Heart right ventricle (tissue), 16 donors: Measurements from ENCODE around the gene HOPX. TPM values are rescaled to one million over a fixed set of nuclear protein-coding genes. Genes with fewer than 3 reads are reported as not detected.
"Not testable (repeated sequence)": the region's sequence is repeated elsewhere in the genome, so short reads cannot be mapped to it uniquely, and the experiment has no call there.

Experiments
- ATAC-seq, 8 donors: fragments of 200-7000 bp; cut with Tn5 transposase; one replicate each; pipeline ENCODE4 v1.9.1; 2020; ENCODE audit warnings: mild to moderate bottlenecking in 8 of 8, moderate library complexity in 8 of 8, moderate number of reproducible peaks in 1 of 8
- DNase-seq, 2 donors: peaks; one replicate each; pipeline ENCODE4 v3.0.0-alpha.2; 2020
- H3K27ac ChIP-seq, 10 donors: fragments of 200-600 bp; sonication (generic) in 2 of 10; one replicate each; pipeline versions ENCODE4 v1.5.0 to v1.8.0; 2020 to 2022; ENCODE audit warnings: mild to moderate bottlenecking in 3 of 10
- H3K27me3 ChIP-seq, 7 donors: fragments of 200-600 bp; one replicate each; pipeline ENCODE4 v1.8.0; 2021 to 2022; ENCODE audit warnings: mild to moderate bottlenecking in 2 of 7
- H3K36me3 ChIP-seq, 9 donors: fragments of 200-600 bp; sonication (generic) in 1 of 9; one replicate each; pipeline versions ENCODE4 v1.5.0 to v1.8.0; 2020 to 2022; ENCODE audit warnings: mild to moderate bottlenecking in 2 of 9
- H3K4me1 ChIP-seq, 9 donors: fragments of 200-600 bp; sonication (generic) in 1 of 9; one replicate each; pipeline versions ENCODE4 v1.5.0 to v1.8.0; 2020 to 2022; ENCODE audit warnings: mild to moderate bottlenecking in 4 of 9
- H3K4me3 ChIP-seq, 10 donors: fragments of 200-600 bp; sonication (generic) in 2 of 10; one replicate each; pipeline versions ENCODE4 v1.5.0 to v1.8.0; 2020 to 2022; ENCODE audit warnings: mild to moderate bottlenecking in 7 of 10, moderate library complexity in 2 of 10
- H3K9me3 ChIP-seq, 11 donors: fragments of 200-600 bp in 10 of 11; sonication (generic) in 2 of 11; one replicate each; pipeline versions ENCODE4 v1.5.0 to v1.8.0; 2013 to 2022; ENCODE audit warnings: mild to moderate bottlenecking in 2 of 11, control low read depth in 1 of 11, moderate library complexity in 1 of 11
- CTCF ChIP-seq, 9 donors: fragments of 200-600 bp; sonication (generic) in 2 of 9; IDR thresholded peaks; one replicate each; pipeline versions ENCODE4 v1.5.0 to v1.8.0; 2021 to 2022; ENCODE audit warnings: antibody characterized with exemption in 9 of 9, mild to moderate bottlenecking in 5 of 9, moderate library complexity in 1 of 9
- WGBS, 2 donors: extraction: QIAGEN DNeasy Blood & Tissue Kit; methylation state at CpG; one replicate each; pipeline ENCODE4 v1.1.7; 2013; ENCODE audit warnings: inconsistent platforms in 1 of 2; 5-methylcytosine and 5-hydroxymethylcytosine counted together
- intact Hi-C, 10 donors: fragments of 100-400 bp; cut with DNase I; formaldehyde crosslinking; loops; one replicate each; pipeline versions ENCODE4 v1.11.1 to v1.14.2; 2022
- polyA plus RNA-seq, 2 donors: library from polyadenylated mRNA; stranded (reverse); fragments of 200-250 nt; gene quantifications; one replicate each; pipeline ENCODE4 v1.2.3, GENCODE V29; 2013
- total RNA-seq, 10 donors: library from RNA; stranded (reverse); fragmentation: NEBNext Ultra II Directional in 3 of 10; extraction: Animal tissue kit (Norgen Biotek cat#: 25700) in 3 of 10; gene quantifications; one replicate each; pipeline versions ENCODE4 v1.2.1 to v1.2.4, GENCODE V29; 2021 to 2023
- donor health status: Arrhythmogenic right ventricular cardiomyopathy.
- donor health status: ischemic (EF 13 %, LVEDD 7.1; RV severe dilation, severe dysfunction).
- donor health status: healthy with polysubstance abuse.
- donor health status: DM: no; HTN: yes; CAD: no.
- donor health status: DM: no; HTN: no; CAD: no.
- donor health status: ischemic (EF 25% LVEDD 6.9; RV normal size, moderate dysfunction).
- donor health status: ischemic (EF 25% LVEDD 5.7; RV mildly dilated, moderate dysfunction).
- donor health status: healthy.
- donor health status: DM: yes; HTN: yes; CAD: no.
- donor health status: Ischemic cardiomyopathy.
- donor health status: ischemic (EF 35%, LVEDD 5.7; RV mildly dilated, moderate dysfunction).
- donor health status: nonischemic (EF 11% LVEDD 7.7; RV severe dilation, severe dysfunction).
- donor health status: DM: yes; HTN: yes; CAD: no.
- donor health status: PGD.
- donor health status: ischemic (EF 29% LVEDD 5.4; RV normal size, mild dysfunction).
- donor health status: nonischemic (EF 23%, LVEDD 6.1; RV moderate dilation, normal function).

The HOPX gene
- total and polyA plus RNA-seq, 12 donors: 0.39 to 90.9 (median 10.4) TPM

GRCh38 chr4:56701161-56701480, 20.0 kb upstream of the HOPX start:
- Histone ChIP-seq H3K9me3 (peaks cover 0 to 5% (median 0%) of the 10 kb centered on the region in 11 donors), H3K4me3 (no peak overlapping the region), H3K4me1 (peaks cover 0 to 27% (median 0%) of the 10 kb centered on the region in 9 donors), H3K36me3 (no peaks in the 10 kb centered on the region), H3K27me3 (no peaks in the 10 kb centered on the region), H3K27ac (peak overlapping the region in 1 of 10 donors; percentile 52)
- DNase-seq (no peak), ATAC-seq (peak in 1 of 8 donors; percentile 20)
- no peak for TF ChIP-seq CTCF (IDR thresholded peaks at IDR 0.05)
- intact Hi-C loops: no loop called here
- 75 to 79% methylated on average over 4 of the region's 4 CpGs for WGBS, 2 donors

GRCh38 chr4:56699537-56700105, 18.5 kb upstream of the HOPX start:
- DNase-seq: no peak
- H3K27ac ChIP-seq: no peak overlapping the region
- H3K27me3 ChIP-seq: no peaks in the 10 kb centered on the region
- ATAC-seq: no peak
- H3K9me3 ChIP-seq: no peaks in the 10 kb centered on the region
- no peak overlapping the region for H3K4me3 ChIP-seq
- no peak for TF ChIP-seq CTCF (IDR thresholded peaks at IDR 0.05)
- WGBS, 2 donors: 78% methylated on average over 2 of the region's 2 CpGs
- intact Hi-C loops: no loop called here
- no peaks in the 10 kb centered on the region for H3K36me3 ChIP-seq
- peaks cover 0 to 27% (median 0%) of the 10 kb centered on the region in 9 donors for H3K4me1 ChIP-seq

DNA sequence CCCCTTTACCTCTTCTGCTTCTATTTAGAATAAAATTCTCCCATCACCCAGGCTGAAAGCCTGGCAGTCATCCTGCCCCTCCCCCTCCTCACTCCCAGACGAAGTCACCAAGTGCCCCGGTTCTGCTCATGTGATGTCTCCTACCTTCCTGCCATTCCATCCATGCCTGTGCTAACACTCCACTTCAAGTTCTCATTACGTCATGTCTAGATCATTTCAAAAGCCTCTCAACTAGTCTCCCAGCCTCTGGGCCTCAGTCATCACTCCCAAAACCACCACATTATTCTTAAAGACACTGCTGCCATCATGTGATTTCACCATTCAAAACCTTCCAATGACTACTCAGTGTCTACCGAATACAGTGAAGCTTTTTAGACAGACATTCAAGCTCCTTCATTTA, 17.2 kb upstream of the HOPX start:
- TF ChIP-seq CTCF (IDR thresholded peaks at IDR 0.05): no peak
- DNase-seq: no peak
- H3K9me3 ChIP-seq: no peaks in the 10 kb centered on the region
- no peaks in the 10 kb centered on the region for H3K27me3 ChIP-seq
- H3K4me1 ChIP-seq: peaks cover 0 to 16% (median 0%) of the 10 kb centered on the region in 9 donors
- intact Hi-C loops: no loop called here
- H3K4me3 ChIP-seq: no peak overlapping the region
- peak in 2 of 8 donors; percentile 40 to 54 for ATAC-seq
- 37 to 57% methylated on average over 4 of the region's 4 CpGs for WGBS, 2 donors
- H3K27ac ChIP-seq: no peak overlapping the region
- no peaks in the 10 kb centered on the region for H3K36me3 ChIP-seq

GRCh38 chr4:56696056-56696455, 15.0 kb upstream of the HOPX start:
- no peak overlapping the region for H3K4me3 ChIP-seq
- H3K36me3 ChIP-seq: no peaks in the 10 kb centered on the region
- TF ChIP-seq CTCF (IDR thresholded peaks at IDR 0.05): no peak
- H3K9me3 ChIP-seq: no peaks in the 10 kb centered on the region
- H3K27me3 ChIP-seq: peaks cover 0 to 3% (median 0%) of the 10 kb centered on the region in 7 donors
- no peak for DNase-seq
- peaks cover 0 to 6% (median 0%) of the 10 kb centered on the region in 9 donors for H3K4me1 ChIP-seq
- 60 to 90% methylated on average over 5 of the region's 5 CpGs for WGBS, 2 donors
- no peak overlapping the region for H3K27ac ChIP-seq
- intact Hi-C loops: no loop called here
- ATAC-seq: no peak

DNA sequence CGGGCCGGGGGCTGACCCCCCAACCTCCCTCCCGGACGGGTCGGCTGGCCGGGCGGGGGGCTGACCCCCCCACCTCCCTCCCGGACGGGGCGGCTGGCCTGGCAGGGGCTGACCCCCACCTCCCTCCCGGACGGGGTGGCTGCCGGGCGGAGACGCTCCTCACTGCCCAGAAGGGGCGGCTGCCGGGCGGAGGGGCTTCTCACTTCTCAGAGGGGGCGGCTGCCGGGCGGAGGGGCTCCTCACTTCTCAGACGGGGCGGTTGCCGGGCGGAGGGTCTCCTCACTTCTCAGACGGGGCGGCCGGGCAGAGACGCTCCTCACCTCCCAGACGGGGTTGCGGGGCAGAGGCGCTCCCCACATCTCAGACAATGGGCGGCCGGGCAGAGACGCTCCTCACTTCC, 12.4 kb upstream of the HOPX start:
- H3K36me3 ChIP-seq, H3K9me3 ChIP-seq, DNase-seq, intact Hi-C loops, H3K27me3 ChIP-seq, H3K27ac ChIP-seq, H3K4me1 ChIP-seq, ATAC-seq, H3K4me3 ChIP-seq: not testable (repeated sequence)
- WGBS, 2 donors: 90 to 95% methylated on average over 8 to 32 of the region's 35 CpGs
